ENCODE results near the gene IGFBP4.

The IGFBP4 gene

DNA sequence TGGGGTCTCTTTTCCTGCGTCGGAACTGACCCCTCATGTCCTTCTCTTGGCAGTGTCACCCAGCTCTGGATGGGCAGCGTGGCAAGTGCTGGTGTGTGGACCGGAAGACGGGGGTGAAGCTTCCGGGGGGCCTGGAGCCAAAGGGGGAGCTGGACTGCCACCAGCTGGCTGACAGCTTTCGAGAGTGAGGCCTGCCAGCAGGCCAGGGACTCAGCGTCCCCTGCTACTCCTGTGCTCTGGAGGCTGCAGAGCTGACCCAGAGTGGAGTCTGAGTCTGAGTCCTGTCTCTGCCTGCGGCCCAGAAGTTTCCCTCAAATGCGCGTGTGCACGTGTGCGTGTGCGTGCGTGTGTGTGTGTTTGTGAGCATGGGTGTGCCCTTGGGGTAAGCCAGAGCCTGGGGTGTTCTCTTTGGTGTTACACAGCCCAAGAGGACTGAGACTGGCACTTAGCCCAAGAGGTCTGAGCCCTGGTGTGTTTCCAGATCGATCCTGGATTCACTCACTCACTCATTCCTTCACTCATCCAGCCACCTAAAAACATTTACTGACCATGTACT, 13.2 kb downstream of the IGFBP4 start:
- no peak for DNase-seq (ENCODE audit: low read depth)

DNA sequence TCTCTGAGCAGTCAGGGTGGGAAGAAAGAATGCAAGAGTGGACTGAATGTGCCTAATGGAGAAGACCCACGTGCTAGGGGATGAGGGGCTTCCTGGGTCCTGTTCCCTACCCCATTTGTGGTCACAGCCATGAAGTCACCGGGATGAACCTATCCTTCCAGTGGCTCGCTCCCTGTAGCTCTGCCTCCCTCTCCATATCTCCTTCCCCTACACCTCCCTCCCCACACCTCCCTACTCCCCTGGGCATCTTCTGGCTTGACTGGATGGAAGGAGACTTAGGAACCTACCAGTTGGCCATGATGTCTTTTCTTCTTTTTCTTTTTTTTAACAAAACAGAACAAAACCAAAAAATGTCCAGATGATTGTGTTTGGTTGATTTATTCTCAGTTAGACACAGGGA, 14.1 kb downstream of the IGFBP4 start:
- no peak for DNase-seq (ENCODE audit: low read depth)

DNA sequence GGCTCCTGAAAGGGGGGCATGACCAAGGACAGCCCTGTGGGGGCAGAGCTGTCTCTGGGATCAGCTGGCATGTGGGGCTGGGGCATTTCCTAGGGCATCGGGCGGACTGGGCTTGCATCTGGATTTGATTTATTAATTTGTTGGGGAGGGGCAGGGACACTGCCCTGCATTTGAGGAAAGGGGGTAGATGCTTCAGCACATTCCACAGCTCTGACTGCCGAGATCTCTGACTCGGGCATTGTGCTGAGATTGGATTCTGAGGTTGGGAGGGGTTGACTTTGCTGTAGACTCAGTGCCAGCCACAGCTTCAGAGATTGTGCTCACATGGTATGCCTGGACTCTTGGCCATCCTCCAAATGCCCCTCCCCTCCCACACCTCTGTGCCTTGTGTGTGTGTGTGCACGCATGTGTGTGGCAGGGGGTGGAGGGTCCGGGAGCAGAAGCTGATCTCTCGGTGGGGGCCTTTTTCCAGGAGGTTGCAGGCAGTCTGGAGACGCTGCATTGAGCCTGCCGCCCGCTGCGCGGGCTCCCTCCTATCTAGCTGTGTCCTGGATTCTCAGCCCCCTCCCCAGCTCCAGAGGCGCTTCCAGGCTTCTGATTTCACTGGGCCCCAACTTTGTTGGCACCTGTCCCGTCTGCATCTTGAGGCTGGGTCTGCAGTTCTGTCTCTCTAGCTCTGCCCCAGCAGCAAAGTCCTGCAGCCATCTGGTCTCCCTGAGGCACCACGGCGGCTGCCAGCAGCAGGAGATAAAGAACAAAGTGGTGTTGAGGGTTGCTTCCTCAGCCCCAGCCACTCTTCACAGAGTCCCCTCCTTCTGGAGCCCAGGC, 14.9 kb downstream of the IGFBP4 start:
- DNase-seq (ENCODE audit: low read depth), result no peak

DNA sequence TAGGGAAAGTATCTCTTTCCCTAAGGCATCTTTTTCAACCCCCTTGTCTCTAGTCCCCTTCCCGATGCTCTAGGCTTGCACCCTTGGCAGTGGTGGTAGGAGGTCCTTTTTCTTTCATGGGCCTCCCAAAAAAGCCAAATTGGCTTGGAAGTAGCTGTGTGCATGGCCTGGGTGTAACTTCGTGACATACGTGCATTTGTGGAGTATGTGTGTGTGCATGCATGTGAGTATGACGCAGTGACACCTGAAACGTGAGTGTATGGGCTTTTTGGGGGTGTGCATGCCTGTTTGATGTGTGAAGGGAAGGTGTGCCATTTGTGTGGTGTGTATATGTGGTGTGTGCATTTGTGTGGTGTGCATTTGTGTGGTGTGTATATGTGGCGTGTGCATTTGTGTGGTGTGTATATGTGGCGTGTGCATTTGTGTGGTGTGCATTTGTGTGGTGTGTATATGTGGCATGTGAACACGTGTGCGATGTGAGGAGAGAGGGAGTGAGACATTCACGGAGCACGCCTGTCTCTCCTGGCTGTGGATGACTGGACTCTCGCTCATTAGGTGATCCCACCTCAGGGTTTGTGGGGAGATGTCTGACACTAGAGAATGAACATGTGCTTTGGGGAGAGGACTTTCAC, 15.7 kb downstream of the IGFBP4 start:
- DNase-seq (ENCODE audit: low read depth), result no peak

DNA sequence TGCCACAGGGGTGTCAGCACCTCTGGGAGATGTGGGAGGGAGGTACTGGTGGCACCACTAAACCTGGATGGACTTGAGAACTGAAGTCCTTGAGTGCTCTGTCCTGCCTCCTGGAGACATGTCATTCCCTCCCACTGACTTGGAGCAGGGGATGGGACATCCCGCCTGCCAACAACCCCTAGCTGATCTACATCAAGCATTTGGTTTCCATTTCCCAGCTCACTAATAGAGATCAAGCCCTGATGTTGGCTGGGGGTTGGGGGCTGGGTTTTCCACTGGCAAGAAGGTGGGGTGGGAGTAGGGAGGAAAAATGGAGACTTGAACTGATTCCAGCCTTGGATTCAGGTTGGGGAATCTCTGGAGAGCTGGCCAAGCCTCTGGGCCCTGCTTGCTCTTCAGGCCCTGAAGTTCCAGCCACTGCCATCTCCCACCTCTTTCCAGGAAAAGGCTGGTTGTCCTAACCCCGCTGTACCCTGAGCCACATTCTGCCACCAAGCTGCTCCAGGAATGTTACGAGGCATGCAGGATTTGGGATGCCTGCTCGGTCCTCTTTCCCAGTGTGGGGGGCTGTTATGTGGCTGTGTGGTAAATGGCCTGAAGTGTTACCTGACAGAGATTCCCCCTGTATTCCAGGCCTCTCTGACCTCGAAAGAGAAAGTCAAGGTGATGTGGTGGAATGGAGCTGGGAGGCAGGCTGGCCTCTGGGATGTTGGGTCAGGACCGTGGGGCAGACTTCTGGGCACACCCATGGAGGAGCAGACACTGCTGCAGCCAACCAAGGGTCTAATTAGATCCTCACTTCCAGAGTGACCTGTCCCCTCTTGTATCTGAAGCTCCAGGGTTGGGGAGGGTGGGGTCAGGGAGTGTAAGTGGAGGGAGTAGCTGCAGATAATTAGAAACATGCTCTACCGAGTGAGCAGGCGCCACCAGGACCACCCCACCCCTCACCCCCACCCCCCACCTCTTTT, 16.7 kb downstream of the IGFBP4 start:
- no peak for DNase-seq (ENCODE audit: low read depth)

DNA sequence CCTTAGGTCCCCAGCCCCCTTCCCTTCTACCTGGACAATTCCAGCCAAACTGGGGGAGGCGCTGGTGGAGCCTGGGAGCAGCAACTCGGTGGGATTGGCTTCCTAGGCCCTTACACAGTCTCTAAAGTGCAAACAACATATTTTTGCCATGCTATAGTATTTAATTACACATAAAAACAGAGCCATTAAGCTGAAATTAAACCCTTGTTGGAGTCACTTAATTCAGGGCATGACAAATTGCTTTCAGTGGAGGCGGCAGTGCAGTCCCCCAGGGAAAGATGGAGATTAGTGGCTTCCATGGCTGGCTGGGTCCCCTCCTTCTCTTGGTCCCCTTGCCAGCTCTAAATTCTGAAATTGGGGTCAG, 17.3 kb downstream of the IGFBP4 start:
- no peak for DNase-seq (ENCODE audit: low read depth)

DNA sequence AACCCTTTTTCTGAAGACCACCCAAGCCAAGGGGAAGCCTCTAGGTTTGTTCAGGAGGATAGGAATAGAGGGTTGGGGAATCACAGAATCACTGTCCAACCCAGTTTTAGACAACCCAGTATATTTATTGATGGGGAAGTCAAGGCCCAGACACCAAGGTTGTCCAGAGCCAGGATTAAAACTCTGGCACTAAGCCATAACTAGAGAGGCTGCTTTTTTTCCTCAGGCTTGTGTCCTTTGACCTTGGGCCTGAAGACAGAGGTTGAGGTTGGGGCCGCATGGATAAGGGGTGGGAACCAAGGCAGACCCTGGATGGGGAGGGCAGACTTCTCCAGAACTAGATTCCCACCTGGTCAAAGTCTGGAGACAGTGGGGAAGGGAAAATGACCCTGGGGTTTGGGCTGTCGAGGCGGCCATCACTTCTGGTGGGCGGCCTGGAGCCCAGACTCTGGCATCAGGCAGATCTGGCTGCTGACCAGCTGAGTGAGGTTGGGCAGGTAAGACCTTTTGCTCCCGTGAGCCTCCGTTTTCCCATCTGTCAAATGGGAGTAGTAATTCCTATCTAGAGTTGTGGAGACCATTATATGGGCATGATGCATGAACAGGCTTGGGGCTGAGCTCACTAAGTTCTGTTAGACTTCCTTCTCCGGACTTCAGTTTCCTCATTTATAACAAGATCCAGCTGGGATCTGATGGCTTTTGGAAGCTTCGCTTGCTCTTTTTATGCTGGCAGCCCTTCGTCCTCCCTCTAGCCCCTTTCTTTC, 17.9 kb downstream of the IGFBP4 start:
- no peak for DNase-seq (ENCODE audit: low read depth)

DNA sequence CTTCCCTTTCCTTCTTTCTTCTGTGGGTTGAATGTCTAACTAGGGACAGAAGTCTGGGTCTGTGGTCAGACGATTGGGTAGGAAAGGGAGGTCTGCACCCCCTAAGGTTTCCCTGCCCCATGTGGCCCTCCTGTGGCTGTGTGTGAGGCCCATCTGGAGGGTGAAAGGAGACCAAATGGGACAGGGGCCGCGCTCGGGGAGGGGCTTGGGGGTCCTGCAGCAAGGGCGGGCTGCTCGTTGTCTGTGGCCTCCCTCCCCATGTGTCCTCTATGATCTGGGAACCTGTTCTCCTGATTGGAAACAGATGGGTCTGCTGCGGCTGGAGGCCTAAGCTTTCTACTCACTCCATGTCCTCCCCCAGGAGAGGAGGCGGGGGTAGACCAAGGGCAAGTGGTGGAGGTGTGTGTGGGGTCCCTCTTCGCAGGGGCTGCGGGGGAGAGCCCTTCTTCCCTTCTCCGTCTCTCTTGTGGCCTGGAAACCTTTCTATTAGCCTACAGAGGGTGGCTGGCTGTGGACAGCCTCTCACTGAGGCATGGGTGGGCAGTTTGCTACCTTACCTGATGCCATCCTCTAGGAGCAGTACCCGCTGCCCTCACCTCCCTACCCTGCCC, 18.6 kb downstream of the IGFBP4 start:
- no peak for DNase-seq (ENCODE audit: low read depth)

DNA sequence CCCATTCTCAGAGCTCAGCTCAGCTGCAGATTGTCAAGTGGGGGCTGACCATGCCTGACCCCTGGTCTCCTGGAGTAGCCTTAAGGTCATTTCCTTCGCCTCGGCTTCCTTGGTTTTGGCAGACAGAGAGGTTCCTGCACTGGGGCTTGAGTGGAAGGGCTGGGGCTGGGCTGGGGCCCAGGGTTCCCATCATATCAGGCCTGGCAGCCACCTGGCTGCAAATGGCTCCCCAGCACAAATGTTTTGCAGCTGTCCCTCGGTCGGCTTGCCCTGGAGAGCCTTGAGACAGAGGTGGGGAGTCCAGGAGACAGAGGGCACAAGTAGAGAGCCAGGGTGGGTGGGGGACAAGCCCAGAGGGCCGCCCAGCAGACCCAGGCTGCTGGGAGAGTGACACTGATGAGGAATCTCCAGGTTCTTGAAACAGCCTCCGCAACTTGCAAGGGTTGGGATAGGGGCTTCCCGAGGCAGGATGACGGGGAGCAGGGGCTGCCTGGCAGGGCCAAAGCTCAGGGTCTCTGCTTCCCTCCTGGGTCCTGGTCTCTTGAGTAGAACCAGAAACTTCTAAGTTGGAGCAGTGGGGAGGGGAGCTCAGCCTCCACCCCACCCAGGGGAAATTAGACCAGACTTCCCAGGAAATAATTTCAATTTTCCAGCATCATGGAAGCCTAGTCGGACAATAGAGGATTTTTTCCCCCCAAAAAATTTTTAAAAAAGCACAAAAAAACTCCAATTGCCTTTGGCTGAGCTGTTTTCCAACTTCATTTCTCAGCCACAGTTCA, 19.3 kb downstream of the IGFBP4 start:
- no peak for DNase-seq (ENCODE audit: low read depth)

DNA sequence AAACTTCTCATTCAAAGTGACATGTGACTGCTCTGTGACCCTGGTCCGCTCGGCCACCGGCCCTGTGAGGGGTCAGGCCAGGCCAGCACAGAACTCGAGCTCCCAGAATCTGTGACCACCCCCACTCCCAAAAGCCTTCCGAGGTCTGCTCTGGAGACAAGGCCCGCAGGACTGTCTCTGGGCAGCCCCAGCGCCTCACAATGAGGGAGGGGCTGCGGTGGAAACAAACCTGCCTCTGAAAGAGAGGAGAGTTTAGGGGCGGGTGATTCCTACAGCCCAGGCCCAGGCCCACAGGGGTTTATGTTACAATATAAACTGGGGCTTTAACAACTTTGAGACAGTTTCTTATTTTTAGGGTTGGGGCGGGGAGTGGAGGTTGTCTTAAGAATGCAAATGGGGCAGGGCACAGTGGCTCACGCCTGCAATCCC, 19.9 kb downstream of the IGFBP4 start:
- DNase-seq (ENCODE audit: low read depth), result no peak

DNA sequence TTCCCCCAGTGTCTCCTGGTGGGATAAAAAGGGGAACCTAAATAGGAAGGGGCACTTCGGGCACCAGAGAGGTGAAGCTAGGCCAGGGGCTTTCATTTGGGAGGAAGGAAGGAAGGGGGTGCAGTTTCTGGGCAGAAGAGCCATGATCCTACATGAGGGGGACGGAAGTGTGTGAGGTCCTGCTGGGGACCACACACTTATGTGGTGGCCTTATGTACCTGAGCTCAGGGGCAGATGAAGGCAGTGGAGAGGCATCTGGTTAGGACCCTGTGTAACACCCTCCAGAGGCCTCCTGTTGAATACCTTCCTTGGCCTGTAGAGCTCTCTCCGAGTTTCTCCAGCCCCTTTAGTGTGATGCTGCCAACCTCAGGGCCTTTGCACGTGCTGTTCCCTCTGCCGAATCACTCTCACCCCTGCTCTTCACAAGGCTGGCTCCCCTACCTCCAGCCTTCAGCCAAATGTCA, 21.2 kb downstream of the IGFBP4 start:
- DNase-seq (ENCODE audit: low read depth), result no peak

DNA sequence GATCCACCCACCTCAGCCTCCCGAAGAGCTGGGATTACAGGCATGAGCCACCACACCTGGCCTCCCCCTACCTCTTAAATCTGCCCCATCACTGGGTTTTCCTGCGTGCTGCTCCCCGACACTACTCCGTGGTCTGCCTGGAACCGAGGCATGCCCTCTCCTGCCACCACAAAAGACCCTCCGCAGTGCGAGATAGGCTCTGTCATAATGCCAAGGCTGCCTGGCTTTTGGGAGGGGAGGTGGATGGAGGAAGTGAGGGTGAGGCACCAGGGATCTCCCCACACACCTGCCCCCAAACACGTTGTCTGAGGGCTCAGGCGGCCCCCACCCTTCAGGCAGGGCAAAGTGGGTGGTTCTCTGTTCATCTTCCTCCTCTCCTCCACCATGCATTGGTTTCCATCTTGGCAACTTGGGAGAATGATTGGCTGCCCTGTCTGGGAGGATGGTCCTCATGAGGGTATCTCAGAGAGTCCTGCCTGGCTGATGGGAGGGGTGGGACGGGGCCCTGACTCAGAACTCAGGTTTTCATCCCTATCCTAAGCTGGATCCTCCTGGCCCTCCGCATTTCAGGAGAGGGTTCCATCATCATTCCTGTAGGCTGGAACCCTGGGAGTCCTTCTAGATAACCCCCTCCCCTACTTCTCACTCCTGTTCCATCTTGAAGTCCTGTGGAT, 23.2 kb downstream of the IGFBP4 start:
- DNase-seq (ENCODE audit: low read depth), result no peak

DNA sequence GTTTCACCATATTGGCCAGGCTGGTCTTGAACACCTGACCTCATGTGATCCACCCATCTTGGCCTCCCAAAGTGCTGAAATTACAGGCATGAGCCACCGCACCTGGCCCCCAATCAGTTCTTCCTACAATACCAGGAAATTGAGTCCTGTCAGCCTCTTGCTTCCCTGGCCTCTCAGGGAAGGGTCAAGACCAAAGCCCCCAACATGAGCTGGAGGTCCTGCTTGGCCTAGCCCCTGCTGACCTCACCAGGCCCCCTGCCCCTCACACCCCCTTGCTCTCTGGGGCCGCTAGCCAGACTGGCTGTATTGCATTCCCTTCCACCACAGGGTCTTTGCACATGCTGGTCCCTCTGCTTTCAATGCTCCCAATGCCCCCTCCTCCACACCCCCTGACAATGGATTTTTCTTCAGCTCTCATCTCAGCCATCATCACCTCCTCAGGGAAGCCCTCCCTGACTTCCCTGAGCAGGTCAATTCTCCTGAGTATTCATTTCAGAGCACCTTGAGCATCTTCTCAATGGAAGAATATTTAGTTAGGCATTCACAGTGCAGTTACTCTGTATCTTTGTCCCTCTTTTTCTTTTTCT, 24.1 kb downstream of the IGFBP4 start:
- DNase-seq (ENCODE audit: low read depth), result no peak

DNA sequence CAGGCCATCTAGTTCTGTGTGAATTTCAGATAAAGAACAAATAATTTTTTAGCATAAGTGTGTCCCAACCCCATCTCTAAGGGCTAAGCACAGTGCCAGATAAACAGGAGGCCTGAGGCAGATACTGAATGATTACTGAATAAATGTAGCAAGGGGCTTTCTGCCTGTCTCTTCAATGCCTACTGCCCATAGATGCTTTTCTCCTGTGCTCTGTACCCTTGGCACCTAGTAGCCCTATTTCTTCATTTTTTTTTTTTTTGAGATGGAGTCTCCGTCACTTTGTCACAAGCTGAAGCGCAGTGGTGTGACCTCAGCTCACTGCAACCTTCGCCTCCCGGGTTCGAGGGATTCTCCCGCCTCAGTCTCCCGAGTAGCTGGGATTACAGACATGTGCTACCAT, 25.3 kb downstream of the IGFBP4 start:
- no peak for DNase-seq (ENCODE audit: low read depth)

DNA sequence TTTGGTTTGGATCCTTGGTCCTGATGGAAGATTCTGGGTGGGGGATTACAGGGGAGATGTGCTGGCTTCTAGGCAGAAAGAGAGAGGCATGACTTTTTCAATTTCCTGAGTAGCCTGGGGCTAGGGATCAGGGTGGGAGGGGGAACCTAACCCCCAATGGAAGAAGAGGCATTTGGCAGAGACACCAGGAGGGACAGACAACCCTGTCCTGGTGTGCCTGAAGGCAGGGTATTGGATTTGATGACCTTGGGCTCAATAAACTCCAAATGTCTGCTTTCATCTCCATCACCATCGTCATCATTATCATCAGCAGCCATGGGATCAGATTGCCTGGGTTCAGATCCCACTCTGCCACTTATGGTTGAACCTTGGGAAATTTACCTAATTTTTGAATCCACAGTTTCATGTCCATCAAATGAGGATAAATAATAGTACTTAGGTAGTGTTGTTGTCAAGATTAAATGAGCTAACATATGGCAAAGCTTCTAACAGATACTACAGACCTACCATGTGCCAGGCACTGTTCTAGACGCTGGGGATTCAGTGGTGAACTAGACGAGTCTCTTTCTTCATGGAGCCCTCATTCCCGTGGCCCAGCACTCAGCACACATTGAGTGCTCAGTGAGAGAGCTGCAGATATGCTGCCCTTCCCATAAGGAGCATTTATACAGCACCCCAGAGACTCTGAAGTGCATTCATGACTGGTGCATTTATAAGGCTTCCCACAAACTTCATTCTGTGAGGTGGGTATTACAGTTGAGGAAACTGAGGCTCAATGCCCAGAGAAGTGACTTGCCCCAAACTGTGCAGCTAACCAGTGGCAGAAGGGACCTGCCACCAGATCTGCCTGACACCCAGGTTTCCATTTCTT, 26.8 kb downstream of the IGFBP4 start:
- no peak for DNase-seq (ENCODE audit: low read depth)

DNA sequence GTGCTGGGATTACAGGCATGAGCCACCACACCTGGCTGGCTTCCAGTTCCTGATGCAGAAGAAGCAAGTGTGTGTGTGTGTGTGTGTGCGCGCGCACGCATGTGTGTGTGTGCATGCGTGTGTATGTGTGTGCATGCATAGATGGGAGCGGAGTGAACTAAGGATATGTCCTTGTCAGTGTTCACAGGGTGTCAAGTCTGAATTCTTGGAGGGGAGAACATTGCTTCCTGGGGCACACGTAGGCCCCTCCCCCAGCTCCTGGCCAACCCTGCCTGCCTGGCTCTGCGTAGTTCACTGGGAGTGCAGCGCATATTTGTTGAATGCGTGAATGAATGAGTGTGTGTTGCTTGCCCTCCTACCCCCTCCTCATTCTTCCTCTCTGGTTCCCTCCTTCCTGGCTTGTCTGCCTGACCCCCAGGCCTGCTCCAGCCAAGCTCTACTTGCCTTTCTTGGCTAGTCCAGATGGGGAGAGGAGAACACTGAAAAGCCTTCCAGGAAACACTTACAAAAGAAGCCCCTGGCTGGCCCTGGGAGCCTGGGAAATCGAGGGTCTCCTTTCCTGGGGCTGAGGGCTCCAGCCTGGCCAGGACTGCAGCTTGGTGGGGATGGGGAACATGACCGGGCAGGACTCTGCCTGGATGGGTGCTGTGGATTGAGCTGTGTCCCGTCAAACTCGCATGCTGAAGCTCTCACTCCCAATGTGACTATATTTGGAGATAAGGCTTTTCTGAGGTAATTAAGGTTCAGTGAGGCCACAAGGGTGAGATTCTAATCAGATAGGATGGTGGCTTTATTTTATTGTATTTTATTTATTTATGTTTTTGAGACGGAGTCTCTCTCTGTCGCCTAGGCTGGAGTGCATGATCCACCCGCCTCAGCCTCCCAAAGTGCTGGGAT, 27.9 kb downstream of the IGFBP4 start:
- no peak for DNase-seq (ENCODE audit: low read depth)

Measured in stimulated activated CD8-positive, alpha-beta memory T cell treated with anti-CD3 and anti-CD28 coated beads, Interleukin-7, amount 100 ng/mL, for 24 hours (primary cell).